Activated CD8-positive, alpha-beta T cell treated with anti-CD3 and anti-CD28 coated beads, Interleukin-2, amount 10 ng/mL, durations not matched to agents 7 days and 5 days (primary cell): ENCODE data around the gene NOTUM. TPM values are rescaled to one million over a fixed set of nuclear protein-coding genes. Genes with fewer than 3 reads are reported as not detected.

ENCODE experiments used
- ATAC-seq: fragments of 150-1000 bp; cut with Tn5 transposase; one replicate; pipeline ENCODE4 v1.10.0; 2021; ENCODE audit warnings: moderate library complexity
- CTCF ChIA-PET: fragments of 350-600 bp; sonication (Branson Sonifier 250); formaldehyde crosslinking; loops from one replicate; lab custom pipeline; 2021; ENCODE audit warnings: antibody characterized with exemption; lab: Charles Lee
- POLR2A ChIA-PET: fragments of 350-600 bp; sonication (Branson Sonifier 250); formaldehyde crosslinking; loops from one replicate; lab custom pipeline; 2021; ENCODE audit warnings: antibody characterized with exemption; lab: Charles Lee
- DNase-seq: peaks from one replicate; pipeline ENCODE4 v3.0.0-alpha.2; 2020
- H3K27ac Mint-ChIP-seq: one replicate; pipeline ENCODE4 v1.8.0; 2021; ENCODE audit warnings: mild to moderate bottlenecking, mixed read lengths
- H3K27me3 Mint-ChIP-seq: one replicate; pipeline ENCODE4 v1.8.0; 2021; ENCODE audit warnings: low read depth, mixed read lengths
- H3K36me3 Mint-ChIP-seq: one replicate; pipeline ENCODE4 v1.8.0; 2021; ENCODE audit warnings: low read depth, mixed read lengths
- H3K4me1 Mint-ChIP-seq: one replicate; pipeline ENCODE4 v1.8.0; 2021; ENCODE audit warnings: low read depth, mixed read lengths
- H3K4me3 Mint-ChIP-seq: one replicate; pipeline ENCODE4 v1.8.0; 2021; ENCODE audit warnings: mild to moderate bottlenecking, mixed read lengths
- H3K9me3 Mint-ChIP-seq: one replicate; pipeline ENCODE4 v1.8.0; 2022; ENCODE audit warnings: mixed read lengths; ENCODE audit not compliant: insufficient read depth
- total RNA-seq, 2 experiments: library from RNA; stranded (reverse); gene quantifications; one replicate each; pipeline ENCODE4 v1.2.3, GENCODE V29; 2021

The NOTUM gene
- total RNA-seq, 2 experiments from 2014 or later = 0.29 to 0.42 TPM

DNA sequence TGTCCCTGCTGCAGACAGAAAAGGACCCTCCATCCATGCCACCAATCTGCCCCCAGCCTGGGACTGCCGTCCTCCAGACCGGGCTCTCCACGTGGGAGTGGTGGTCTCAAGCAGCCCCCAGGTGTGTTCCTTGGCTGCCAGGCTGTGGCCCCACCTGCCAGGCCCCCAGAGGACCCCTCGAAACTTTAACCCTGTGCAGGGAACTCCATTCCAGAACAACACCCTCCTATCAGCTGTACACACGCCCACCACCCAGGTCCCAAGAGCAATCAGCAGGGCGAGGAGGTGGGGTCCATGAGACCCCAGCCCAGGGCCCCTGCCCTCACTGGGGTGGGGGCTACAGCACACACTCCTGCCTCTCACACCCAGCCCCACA, 25.3 kb downstream of the NOTUM start:
- Mint-ChIP-seq H3K9me3 (no peaks in the 10 kb centered on the region), H3K4me1 (peaks cover 34% of the 10 kb centered on the region), H3K4me3 (peak overlapping the region; percentile 80), H3K36me3 (peaks cover 4% of the 10 kb centered on the region), H3K27me3 (no peaks in the 10 kb centered on the region), H3K27ac (peak overlapping the region; percentile 43)
- ATAC-seq = no peak
- ChIA-PET POLR2A (no interaction called here), CTCF (interaction anchor here (1.8 kb wide), 1 partner anchor 8 kb away, joined by 7 read pairs; no protein-coding TSS in a partner anchor)
- no peak for DNase-seq

DNA sequence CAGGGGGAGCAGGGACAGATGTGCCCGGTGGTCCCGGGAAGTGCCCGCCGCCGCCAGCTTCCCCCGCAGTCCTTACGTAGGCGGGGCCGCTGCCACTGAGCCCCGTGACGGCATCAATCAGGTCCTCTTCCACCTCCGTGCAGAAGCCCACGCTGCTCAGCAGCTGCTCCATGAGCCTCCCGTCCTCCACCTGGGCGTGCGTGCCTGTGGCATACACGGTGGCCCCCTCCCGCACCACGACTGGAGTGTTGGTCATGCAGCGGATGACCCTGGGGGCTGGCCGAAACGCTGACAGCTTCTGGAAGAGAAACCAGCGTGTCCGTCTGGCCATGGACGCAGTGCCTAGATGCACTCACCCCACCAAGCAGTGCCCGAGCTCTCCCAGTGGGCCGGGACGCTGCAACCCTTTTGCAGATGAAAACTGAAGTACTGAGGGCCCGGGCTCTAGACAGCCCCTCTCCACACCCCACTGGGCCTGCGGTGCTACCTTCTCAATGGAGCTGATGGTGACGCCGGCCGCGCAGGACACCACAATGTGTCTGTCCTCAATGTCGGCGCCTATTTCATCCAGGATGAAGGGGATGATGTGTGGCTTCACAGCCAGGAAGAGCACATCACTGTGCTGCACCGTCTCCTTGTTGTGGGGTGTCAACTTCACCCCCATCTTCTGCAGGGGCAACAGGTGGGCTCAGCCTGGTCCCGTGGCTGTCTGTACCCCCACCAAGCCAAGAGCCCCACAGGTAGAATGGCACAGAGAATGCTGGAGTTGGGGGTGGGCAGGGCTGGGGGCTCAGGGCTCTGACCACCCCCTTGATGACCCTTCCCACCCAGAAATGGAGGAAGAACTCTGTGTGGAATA, 25.9 kb downstream of the NOTUM start:
- peak overlapping the region; percentile 80 for H3K4me3 Mint-ChIP-seq
- POLR2A ChIA-PET = no interaction called here
- no peaks in the 10 kb centered on the region for H3K9me3 Mint-ChIP-seq
- H3K27ac Mint-ChIP-seq = no peak overlapping the region
- H3K4me1 Mint-ChIP-seq = peaks cover 34% of the 10 kb centered on the region
- ATAC-seq (no peak), DNase-seq (no peak)
- CTCF ChIA-PET = interaction anchor here (1.0 kb wide), 1 partner anchor 24 kb away, joined by 3 read pairs; no protein-coding TSS in a partner anchor
- peaks cover 4% of the 10 kb centered on the region for H3K36me3 Mint-ChIP-seq
- no peaks in the 10 kb centered on the region for H3K27me3 Mint-ChIP-seq

DNA sequence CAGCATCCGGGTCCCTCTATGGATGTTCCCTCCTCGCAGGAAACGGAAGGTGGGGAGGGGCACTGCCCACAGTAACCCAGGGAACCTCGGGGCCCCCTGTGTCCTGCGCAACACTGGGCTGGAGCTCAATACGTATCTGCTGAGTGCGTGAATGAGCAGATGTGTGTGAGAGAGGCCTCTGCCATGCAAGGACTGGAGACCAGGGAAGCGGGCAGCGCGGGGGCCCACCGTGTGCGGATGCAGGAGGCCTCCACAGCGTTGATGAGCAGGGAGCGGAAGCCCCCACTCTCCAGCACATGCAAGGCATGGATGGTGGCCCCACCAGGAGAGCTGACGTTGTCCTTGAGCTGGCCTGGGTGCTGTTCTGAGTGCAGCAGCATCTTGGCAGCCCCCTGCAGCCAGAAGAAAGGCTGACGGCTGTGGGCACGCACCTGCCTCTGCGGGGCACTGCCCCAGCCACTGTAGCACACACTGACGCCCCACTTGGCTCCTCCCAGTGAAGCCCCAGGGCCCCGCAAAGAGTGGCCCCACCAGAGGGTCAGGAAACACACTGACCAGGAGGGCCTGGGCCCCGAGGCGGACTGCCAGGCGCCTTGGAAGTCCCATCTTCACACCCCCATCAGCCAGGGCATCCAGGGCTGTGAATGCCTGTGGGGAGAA, 26.8 kb downstream of the NOTUM start:
- ChIA-PET CTCF (interaction anchor here (1.0 kb wide), 1 partner anchor 25 kb away, joined by 3 read pairs; no protein-coding TSS in a partner anchor), POLR2A (no interaction called here)
- Mint-ChIP-seq H3K4me1 (peaks cover 34% of the 10 kb centered on the region), H3K27ac (no peak overlapping the region), H3K27me3 (no peaks in the 10 kb centered on the region), H3K4me3 (no peak overlapping the region), H3K9me3 (no peaks in the 10 kb centered on the region), H3K36me3 (peaks cover 4% of the 10 kb centered on the region)
- ATAC-seq (no peak), DNase-seq (no peak)

DNA sequence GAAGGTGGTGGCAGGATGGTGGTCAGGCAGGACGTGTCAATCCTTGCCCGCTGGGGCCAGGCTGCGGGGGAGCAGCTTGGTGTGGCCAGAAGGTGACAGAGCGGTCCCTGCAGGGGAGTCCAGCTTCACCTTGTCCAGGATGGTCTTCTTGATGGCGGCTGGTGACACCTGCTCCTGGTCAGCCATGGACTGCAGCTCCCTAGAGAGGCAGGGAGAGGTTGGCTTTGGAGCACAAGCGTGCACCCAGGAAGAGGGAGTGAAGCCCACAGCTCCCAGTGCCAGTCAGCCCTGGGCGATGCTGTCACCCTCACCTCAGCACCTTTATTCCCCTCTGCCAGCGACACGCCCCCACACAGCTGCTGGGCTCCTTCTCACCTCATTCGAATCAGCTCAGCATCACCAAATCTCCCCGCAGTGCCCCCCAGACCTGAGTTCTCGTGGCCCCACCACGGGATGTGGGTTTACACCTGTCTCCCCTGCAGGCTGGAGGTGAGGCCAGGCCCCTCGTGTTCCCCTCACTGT, 27.7 kb downstream of the NOTUM start:
- ChIA-PET POLR2A (no interaction called here), CTCF (interaction anchor here (1.0 kb wide), 1 partner anchor 26 kb away, joined by 4 read pairs; no protein-coding TSS in a partner anchor)
- DNase-seq = no peak
- Mint-ChIP-seq H3K4me1 (peaks cover 36% of the 10 kb centered on the region), H3K27ac (peak overlapping the region; percentile 11), H3K27me3 (no peaks in the 10 kb centered on the region), H3K9me3 (no peaks in the 10 kb centered on the region), H3K36me3 (peaks cover 4% of the 10 kb centered on the region), H3K4me3 (no peak overlapping the region)
- ATAC-seq = no peak

DNA sequence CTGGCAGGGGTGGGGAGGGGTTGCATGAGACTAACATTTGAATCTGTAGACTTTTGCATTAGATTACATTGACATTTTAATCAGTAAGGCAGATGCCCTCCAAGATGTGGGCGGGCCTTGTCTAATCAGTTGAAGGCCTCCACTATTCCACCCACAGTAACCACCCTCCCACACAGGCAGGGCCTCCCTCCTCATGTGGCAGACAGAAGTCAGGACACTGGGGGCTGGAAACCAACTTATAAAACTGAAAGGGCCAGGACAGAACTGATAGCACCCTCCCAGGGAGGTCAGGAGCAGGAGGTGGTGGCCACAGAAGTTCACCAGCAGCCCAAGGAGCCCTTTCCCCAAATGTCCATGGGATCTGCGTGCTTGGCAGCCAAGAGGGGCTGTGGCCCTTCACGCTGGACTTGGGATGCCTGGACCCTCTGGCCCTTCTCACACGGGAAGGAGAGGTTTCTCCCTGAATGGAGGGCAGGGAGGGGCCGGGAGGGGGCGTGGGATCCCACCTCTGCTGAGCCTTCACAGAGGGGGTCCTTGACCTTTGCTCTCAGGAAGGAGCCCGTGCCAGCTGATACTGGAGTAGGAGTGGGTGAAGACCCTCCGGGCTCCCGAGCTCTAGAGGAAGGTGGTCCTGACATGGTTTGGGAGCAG, 28.5 kb downstream of the NOTUM start:
- ATAC-seq (no peak), DNase-seq (no peak)
- ChIA-PET CTCF (interaction anchor here (0.9 to 1.0 kb wide), 2 partner anchors 27 kb away, joined by 3 to 4 read pairs; no protein-coding TSS in a partner anchor), POLR2A (interaction anchor here (0.9 kb wide), 1 partner anchor 16 kb away, joined by 3 read pairs; no protein-coding TSS in a partner anchor)
- H3K27me3 Mint-ChIP-seq = no peaks in the 10 kb centered on the region
- H3K27ac Mint-ChIP-seq = no peak overlapping the region
- no peaks in the 10 kb centered on the region for H3K9me3 Mint-ChIP-seq
- H3K36me3 Mint-ChIP-seq = peaks cover 4% of the 10 kb centered on the region
- H3K4me3 Mint-ChIP-seq = no peak overlapping the region
- H3K4me1 Mint-ChIP-seq = peaks cover 28% of the 10 kb centered on the region

DNA sequence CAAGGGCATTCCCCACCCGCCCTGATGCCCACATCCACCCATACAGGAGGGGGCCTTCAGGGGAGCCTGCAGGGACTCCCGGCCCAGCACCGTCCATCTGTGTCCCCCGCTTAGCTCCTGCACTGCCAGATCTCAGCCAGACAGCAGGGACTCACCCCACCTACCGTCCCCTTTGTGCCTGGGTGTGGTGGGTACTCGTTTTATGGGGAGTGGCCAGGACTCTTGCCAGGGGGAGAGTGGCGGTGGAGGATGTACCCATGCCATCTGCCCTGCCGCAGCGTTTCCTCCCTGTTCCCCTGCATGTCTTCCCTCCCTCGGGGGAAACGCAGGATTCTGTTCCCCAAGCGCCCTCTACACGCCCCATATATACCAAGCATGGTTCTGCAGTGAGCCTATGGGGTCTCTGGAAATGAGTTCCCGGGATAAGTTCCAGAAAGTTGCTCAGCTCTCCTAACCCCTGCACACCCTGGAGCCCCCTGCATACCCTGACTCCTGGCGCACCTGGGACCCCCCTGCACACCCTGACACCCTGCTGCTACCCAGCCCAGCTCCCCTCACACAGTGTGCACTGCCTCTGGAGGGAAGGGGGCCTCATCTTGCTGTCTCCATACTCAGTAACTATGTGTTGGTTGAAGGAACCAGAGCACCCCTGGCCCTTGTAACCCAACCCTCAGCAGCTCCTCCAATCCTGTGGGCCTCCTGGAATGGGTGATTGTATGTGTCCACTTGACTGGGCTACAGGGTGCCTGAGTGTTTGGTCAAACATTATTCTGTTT, 29.2 kb downstream of the NOTUM start:
- CTCF ChIA-PET = interaction anchor here (0.9 kb wide), 1 partner anchor 28 kb away, joined by 3 read pairs; no protein-coding TSS in a partner anchor
- no peak for ATAC-seq

DNA sequence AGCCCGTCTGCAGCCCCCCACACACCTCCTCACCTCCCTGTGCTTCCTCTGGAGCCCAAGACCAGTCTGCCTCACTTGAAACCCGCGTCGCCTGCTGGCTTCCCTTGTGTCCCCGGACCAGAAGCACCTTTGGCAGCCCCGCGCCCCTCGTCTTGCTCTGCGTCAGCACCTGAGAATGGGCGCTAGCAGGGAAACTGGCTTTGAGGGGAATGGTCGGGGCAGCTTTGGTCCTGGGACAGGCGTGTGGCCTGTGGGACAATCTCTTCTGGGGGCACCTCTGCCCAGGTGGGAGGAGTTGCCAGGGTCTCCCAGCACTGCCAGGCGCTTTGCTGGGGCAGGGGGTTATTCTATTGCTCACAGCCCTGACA, 29.8 kb downstream of the NOTUM start:
- CTCF ChIA-PET = interaction anchor here (1.8 kb wide), 1 partner anchor 39 kb away, joined by 5 read pairs; no protein-coding TSS in a partner anchor
- H3K9me3 Mint-ChIP-seq = no peaks in the 10 kb centered on the region
- H3K27ac Mint-ChIP-seq = no peak overlapping the region
- ATAC-seq = no peak
- no peak overlapping the region for H3K4me3 Mint-ChIP-seq
- H3K27me3 Mint-ChIP-seq = no peaks in the 10 kb centered on the region
- DNase-seq = no peak
- H3K4me1 Mint-ChIP-seq = peaks cover 28% of the 10 kb centered on the region
- POLR2A ChIA-PET = no interaction called here
- H3K36me3 Mint-ChIP-seq = peaks cover 4% of the 10 kb centered on the region

More for the DNA sequence above, 29.2 kb downstream of the NOTUM start:
- POLR2A ChIA-PET = interaction anchor here (0.9 kb wide), 1 partner anchor 15 kb away, joined by 3 read pairs; no protein-coding TSS in a partner anchor
- H3K4me3 Mint-ChIP-seq = no peak overlapping the region
- no peaks in the 10 kb centered on the region for H3K9me3 Mint-ChIP-seq
- peaks cover 27% of the 10 kb centered on the region for H3K4me1 Mint-ChIP-seq
- no peak for DNase-seq
- H3K27ac Mint-ChIP-seq = no peak overlapping the region
- H3K27me3 Mint-ChIP-seq = no peaks in the 10 kb centered on the region
- peaks cover 4% of the 10 kb centered on the region for H3K36me3 Mint-ChIP-seq

DNA sequence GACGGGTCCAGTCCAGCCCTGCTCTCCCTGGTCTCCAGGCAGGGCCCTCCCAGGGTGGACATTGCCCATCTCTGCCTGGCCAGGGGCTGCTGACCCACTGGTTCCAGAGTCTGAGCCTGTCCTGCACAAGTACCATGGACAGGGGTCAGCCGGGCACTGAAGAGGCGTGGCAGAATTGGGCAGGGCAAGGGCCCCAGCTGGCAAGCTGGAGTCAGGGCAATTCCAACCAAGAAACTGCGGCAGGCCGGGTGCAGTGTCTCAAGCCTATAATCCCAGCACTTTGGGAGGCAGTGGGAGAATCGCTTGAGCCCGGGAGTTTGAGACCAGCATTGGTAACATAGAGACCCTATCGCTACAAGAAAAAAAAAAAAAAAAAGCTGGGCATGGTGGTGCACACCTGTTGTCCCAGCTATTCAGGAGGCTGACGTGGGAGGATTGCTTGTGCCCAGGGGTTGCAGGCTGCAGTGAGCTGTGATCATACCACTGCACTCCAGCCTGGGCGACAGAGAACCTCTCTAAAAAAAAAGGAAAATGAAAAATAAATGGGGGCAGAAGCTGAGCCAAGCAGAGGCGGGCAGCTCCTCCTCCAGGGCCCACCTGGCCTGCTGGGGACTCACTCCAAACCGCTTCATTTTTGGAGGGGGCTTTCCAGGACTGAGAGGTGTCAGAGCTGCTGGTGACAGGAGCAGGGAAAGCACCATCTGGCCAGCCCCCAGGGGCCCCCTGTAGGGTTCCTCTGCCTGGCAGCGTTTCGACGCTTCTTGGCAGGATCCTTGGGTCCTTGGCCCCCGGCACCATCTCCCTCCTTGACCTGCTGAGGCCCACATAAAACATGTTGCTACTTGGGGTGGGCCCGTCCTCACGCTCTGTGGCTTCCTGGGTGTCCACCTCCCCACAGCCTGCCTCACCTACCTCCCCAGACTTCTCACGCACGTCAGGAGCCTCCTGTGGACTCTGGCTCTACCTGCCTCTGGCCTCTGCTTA, 30.6 kb downstream of the NOTUM start:
- Mint-ChIP-seq H3K27ac (no peak overlapping the region), H3K9me3 (no peaks in the 10 kb centered on the region), H3K36me3 (no peaks in the 10 kb centered on the region), H3K4me3 (no peak overlapping the region), H3K27me3 (no peaks in the 10 kb centered on the region), H3K4me1 (peaks cover 28% of the 10 kb centered on the region)
- no peak for ATAC-seq
- CTCF ChIA-PET = interaction anchor here (0.7 to 1.8 kb wide), 4 partner anchors 29 to 98 kb away, joined by 3 to 5 read pairs (median 3); no protein-coding TSS in a partner anchor
- POLR2A ChIA-PET = no interaction called here
- DNase-seq = no peak

DNA sequence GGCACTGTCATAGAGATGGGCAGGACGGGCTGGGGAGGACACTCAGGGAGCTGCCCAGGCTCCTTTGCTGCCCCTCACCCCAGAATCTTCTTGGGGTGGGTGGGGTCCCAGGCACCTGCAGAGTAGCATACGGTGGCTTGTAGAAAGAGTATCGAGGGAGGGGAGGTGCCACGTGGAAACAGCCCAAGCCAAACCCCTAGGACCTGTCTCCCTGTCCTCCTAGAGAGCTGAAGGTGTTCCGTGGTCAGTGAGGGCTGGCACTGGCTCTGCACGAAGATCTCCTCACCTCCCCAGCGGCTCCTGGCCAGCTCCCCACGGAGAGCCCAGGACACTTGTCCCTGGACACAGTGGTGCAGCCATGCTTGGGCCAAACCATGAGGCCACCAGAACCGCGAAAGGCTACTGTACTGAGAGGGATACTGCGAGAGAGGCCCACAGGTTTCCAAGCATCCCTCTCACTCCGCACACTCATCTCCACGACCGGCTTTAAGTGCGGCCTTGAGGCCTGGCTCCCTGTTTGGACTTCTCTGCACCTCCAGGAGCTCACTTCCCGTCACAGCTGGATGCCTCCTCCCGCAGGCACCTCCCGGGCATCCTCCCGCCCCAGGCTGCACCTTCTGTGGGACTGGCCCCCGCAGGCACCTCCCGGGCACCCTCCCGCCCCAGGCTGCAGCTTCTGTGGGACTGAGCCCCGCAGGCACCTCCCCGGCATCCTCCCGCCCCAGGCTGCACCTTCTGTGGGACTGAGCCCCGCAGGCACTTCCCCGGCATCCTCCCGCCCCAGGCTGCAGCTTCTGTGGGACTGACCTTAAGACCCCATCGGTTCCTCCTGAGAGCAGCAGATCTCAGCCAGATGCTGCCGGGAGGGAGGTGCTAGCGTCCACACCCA, 31.5 kb downstream of the NOTUM start:
- Mint-ChIP-seq H3K4me1 (peaks cover 28% of the 10 kb centered on the region), H3K27ac (no peak overlapping the region), H3K4me3 (no peak overlapping the region), H3K36me3 (no peaks in the 10 kb centered on the region), H3K27me3 (no peaks in the 10 kb centered on the region), H3K9me3 (no peaks in the 10 kb centered on the region)
- CTCF ChIA-PET = interaction anchor here (0.9 to 2.5 kb wide), 5 partner anchors 30 to 60 kb away, joined by 3 to 10 read pairs (median 3); no protein-coding TSS in a partner anchor
- POLR2A ChIA-PET = interaction anchor here (0.6 to 0.7 kb wide), 2 partner anchors 13 to 134 kb away, joined by 3 to 5 read pairs; no protein-coding TSS in a partner anchor
- DNase-seq (no peak), ATAC-seq (no peak)
